ENCODE results near the gene GTF3C5. TPM values are rescaled to one million over a fixed set of nuclear protein-coding genes. Genes with fewer than 3 reads are reported as not detected.

The GTF3C5 gene
- total RNA-seq, 4 donors from 2014 or later: 43.5 to 51.5 (median 48.9) TPM

DNA sequence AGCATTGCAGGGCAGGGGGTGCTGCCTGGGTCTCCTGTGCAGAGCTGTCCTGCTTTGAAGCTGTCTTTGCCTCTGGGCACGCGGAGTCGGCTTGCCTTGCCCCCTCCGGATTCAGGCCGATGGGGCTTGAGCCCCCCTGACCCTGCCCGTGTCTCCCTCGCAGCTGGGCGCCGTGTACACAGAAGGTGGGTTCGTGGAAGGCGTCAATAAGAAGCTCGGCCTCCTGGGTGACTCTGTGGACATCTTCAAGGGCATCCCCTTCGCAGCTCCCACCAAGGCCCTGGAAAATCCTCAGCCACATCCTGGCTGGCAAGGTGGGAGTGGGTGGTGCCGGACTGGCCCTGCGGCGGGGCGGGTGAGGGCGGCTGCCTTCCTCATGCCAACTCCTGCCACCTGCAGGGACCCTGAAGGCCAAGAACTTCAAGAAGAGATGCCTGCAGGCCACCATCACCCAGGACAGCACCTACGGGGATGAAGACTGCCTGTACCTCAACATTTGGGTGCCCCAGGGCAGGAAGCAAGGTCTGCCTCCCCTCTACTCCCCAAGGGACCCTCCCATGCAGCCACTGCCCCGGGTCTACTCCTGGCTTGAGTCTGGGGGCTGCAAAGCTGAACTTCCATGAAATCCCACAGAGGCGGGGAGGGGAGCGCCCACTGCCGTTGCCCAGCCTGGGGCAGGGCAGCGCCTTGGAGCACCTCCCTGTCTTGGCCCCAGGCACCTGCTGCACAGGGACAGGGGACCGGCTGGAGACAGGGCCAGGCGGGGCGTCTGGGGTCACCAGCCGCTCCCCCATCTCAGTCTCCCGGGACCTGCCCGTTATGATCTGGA is 33.7 kb downstream of the GTF3C5 start:
- no peak for ATAC-seq
- TF ChIP-seq POLR2AphosphoS5 (IDR thresholded peaks at IDR 0.05): no peak
- no peak for TF ChIP-seq POLR2A (IDR thresholded peaks at IDR 0.05)
- TF ChIP-seq EP300 (IDR thresholded peaks at IDR 0.05): no peak
- TF ChIP-seq, protein P1, sequence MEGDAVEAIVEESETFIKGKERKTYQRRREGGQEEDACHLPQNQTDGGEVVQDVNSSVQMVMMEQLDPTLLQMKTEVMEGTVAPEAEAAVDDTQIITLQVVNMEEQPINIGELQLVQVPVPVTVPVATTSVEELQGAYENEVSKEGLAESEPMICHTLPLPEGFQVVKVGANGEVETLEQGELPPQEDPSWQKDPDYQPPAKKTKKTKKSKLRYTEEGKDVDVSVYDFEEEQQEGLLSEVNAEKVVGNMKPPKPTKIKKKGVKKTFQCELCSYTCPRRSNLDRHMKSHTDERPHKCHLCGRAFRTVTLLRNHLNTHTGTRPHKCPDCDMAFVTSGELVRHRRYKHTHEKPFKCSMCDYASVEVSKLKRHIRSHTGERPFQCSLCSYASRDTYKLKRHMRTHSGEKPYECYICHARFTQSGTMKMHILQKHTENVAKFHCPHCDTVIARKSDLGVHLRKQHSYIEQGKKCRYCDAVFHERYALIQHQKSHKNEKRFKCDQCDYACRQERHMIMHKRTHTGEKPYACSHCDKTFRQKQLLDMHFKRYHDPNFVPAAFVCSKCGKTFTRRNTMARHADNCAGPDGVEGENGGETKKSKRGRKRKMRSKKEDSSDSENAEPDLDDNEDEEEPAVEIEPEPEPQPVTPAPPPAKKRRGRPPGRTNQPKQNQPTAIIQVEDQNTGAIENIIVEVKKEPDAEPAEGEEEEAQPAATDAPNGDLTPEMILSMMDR (IDR thresholded peaks at IDR 0.05): no peak
- H3K4me1 ChIP-seq: no peaks in the 10 kb centered on the region
- peaks cover 0 to 21% of the 10 kb centered on the region in 2 donors for H3K36me3 ChIP-seq
- H3K27me3 ChIP-seq: no peaks in the 10 kb centered on the region
- no peaks in the 10 kb centered on the region for H3K9me3 ChIP-seq
- no CpG with 5 or more reads among the region's 30 CpGs for WGBS, 2 donors (ENCODE audit: low coverage in 1 of 2)
- H3K27ac ChIP-seq: no peak overlapping the region
- H3K4me3 ChIP-seq: no peak overlapping the region

DNA sequence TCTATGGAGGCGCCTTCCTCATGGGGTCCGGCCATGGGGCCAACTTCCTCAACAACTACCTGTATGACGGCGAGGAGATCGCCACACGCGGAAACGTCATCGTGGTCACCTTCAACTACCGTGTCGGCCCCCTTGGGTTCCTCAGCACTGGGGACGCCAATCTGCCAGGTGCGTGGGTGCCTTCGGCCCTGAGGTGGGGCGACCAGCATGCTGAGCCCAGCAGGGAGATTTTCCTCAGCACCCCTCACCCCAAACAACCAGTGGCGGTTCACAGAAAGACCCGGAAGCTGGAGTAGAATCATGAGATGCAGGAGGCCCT is 34.2 kb downstream of the GTF3C5 start:
- H3K36me3 ChIP-seq: peaks cover 0 to 21% of the 10 kb centered on the region in 2 donors
- TF ChIP-seq, protein P1 (IDR thresholded peaks at IDR 0.05): no peak
- TF ChIP-seq POLR2AphosphoS5 (IDR thresholded peaks at IDR 0.05): no peak
- TF ChIP-seq EP300 (IDR thresholded peaks at IDR 0.05): no peak
- TF ChIP-seq POLR2A (IDR thresholded peaks at IDR 0.05): no peak
- H3K27ac ChIP-seq: no peak overlapping the region
- H3K4me1 ChIP-seq: no peaks in the 10 kb centered on the region
- no peak for ATAC-seq
- H3K27me3 ChIP-seq: no peaks in the 10 kb centered on the region
- no peaks in the 10 kb centered on the region for H3K9me3 ChIP-seq
- H3K4me3 ChIP-seq: no peak overlapping the region
- WGBS, 2 donors (ENCODE audit: low coverage in 1 of 2): no CpG with 5 or more reads among the region's 17 CpGs

DNA sequence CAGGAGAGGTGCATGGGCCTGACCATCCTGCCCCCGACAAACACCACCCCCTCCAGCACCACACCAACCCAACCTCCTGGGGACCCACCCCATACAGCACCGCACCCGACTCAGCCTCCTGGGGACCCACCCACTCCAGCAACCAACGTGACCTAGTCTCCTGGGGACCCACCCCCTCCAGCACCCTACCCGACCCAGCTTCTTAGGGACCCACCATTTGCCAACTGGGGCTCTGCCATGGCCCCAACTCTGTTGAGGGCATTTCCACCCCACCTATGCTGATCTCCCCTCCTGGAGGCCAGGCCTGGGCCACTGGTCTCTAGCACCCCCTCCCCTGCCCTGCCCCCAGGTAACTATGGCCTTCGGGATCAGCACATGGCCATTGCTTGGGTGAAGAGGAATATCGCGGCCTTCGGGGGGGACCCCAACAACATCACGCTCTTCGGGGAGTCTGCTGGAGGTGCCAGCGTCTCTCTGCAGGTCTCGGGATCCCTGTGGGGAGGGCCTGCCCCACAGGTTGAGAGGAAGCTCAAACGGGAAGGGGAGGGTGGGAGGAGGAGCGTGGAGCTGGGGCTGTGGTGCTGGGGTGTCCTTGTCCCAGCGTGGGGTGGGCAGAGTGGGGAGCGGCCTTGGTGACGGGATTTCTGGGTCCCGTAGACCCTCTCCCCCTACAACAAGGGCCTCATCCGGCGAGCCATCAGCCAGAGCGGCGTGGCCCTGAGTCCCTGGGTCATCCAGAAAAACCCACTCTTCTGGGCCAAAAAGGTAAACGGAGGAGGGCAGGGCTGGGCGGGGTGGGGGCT is 35.6 kb downstream of the GTF3C5 start:
- H3K36me3 ChIP-seq: peaks cover 0 to 28% of the 10 kb centered on the region in 2 donors
- H3K4me3 ChIP-seq: no peak overlapping the region
- TF ChIP-seq POLR2AphosphoS5 (IDR thresholded peaks at IDR 0.05): no peak
- no peak for TF ChIP-seq POLR2A (IDR thresholded peaks at IDR 0.05)
- TF ChIP-seq, protein P1 (IDR thresholded peaks at IDR 0.05): no peak
- no peak for TF ChIP-seq EP300 (IDR thresholded peaks at IDR 0.05)
- no peaks in the 10 kb centered on the region for H3K4me1 ChIP-seq
- ATAC-seq: no peak
- no peaks in the 10 kb centered on the region for H3K9me3 ChIP-seq
- no peaks in the 10 kb centered on the region for H3K27me3 ChIP-seq
- no peak overlapping the region for H3K27ac ChIP-seq
- 100% methylated on average over 1 of the region's 25 CpGs; no CpG with 5 or more reads in 1 of the 2 donors for WGBS, 2 donors (ENCODE audit: low coverage in 1 of 2)

DNA sequence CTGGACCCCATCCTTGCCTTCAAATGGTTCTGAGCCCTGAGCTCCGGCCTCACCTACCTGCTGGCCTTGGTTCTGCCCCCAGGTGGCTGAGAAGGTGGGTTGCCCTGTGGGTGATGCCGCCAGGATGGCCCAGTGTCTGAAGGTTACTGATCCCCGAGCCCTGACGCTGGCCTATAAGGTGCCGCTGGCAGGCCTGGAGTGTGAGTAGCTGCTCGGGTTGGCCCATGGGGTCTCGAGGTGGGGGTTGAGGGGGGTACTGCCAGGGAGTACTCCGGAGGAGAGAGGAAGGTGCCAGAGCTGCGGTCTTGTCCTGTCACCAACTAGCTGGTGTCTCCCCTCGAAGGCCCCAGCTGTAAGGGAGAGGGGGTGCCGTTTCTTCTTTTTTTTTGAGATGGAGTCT is 36.2 kb downstream of the GTF3C5 start:
- Histone ChIP-seq H3K4me1 (no peaks in the 10 kb centered on the region), H3K27me3 (no peaks in the 10 kb centered on the region), H3K4me3 (no peak overlapping the region), H3K36me3 (peaks cover 0 to 30% of the 10 kb centered on the region in 2 donors), H3K9me3 (no peaks in the 10 kb centered on the region), H3K27ac (no peak overlapping the region)
- 57 to 100% methylated on average over 1 of the region's 11 CpGs for WGBS, 2 donors (ENCODE audit: low coverage in 1 of 2)
- no peak for ATAC-seq
- no peak for TF ChIP-seq POLR2AphosphoS5 (IDR thresholded peaks at IDR 0.05)
- no peak for TF ChIP-seq POLR2A (IDR thresholded peaks at IDR 0.05)
- TF ChIP-seq EP300 (IDR thresholded peaks at IDR 0.05): no peak
- TF ChIP-seq, protein P1 (IDR thresholded peaks at IDR 0.05): no peak
